ENCODE data around the gene C1QTNF5.

C1QTNF5 gene

GRCh38 chr11:119316729-119317591 lies 23.7 kb downstream of the C1QTNF5 start, which contains the start of gene MCAM:
TSS of gene MCAM (minus strand) at chr11:119317130. CDS start at chr11:119317101, 29 bp downstream.
- ATAC-seq: no peak

GRCh38 chr11:119316016-119316728 lies 24.5 kb downstream of the C1QTNF5 start:
- no peak for ATAC-seq

GRCh38 chr11:119315131-119316015 lies 25.3 kb downstream of the C1QTNF5 start:
- ATAC-seq: peak; percentile 60 to 67

- ATAC-seq: no peak
Observed at GRCh38 chr11:119314726-119315125, 26.0 kb downstream of the C1QTNF5 start.

GRCh38 chr11:119310682-119311052 lies 30.0 kb downstream of the C1QTNF5 start:
- no peak for ATAC-seq

GRCh38 chr11:119309953-119310681 lies 30.6 kb downstream of the C1QTNF5 start:
- ATAC-seq: no peak

GRCh38 chr11:119309411-119309810 lies 31.3 kb downstream of the C1QTNF5 start:
- no peak for ATAC-seq

GRCh38 chr11:119307974-119308373 lies 32.7 kb downstream of the C1QTNF5 start:
- no peak for ATAC-seq

- no peak for ATAC-seq
Observed at GRCh38 chr11:119307219-119307618, 33.5 kb downstream of the C1QTNF5 start.

- peak; percentile 82 to 83 for ATAC-seq
Observed at GRCh38 chr11:119306373-119306890, 34.3 kb downstream of the C1QTNF5 start.

GRCh38 chr11:119305556-119306372 lies 34.9 kb downstream of the C1QTNF5 start:
- ATAC-seq: peak in 1 of 2 donors; percentile 6

- ATAC-seq: no peak
Observed at GRCh38 chr11:119303227-119303718, 37.4 kb downstream of the C1QTNF5 start.

GRCh38 chr11:119300198-119300964 lies 40.3 kb downstream of the C1QTNF5 start:
- no peak for ATAC-seq

- ATAC-seq: no peak
Observed at GRCh38 chr11:119299416-119299815, 41.3 kb downstream of the C1QTNF5 start.

- no peak for ATAC-seq
Observed at GRCh38 chr11:119298726-119299125, 42.0 kb downstream of the C1QTNF5 start.

- no peak for ATAC-seq
Observed at GRCh38 chr11:119297938-119298337, 42.7 kb downstream of the C1QTNF5 start.

GRCh38 chr11:119295178-119295577 lies 45.5 kb downstream of the C1QTNF5 start:
- ATAC-seq: no peak

- ATAC-seq: no peak
Observed at GRCh38 chr11:119293461-119293860, 47.2 kb downstream of the C1QTNF5 start.

GRCh38 chr11:119290894-119291497 lies 49.7 kb downstream of the C1QTNF5 start:
- no peak for ATAC-seq
